Retina (tissue), 1 donor: ENCODE measurements around the gene ATXN7L1.
"Not testable (repeated sequence)": the region's sequence is repeated elsewhere in the genome, so short reads cannot be mapped to it uniquely, and the experiment has no call there.

Experiments
- DNase-seq: peaks from one replicate; pipeline ENCODE4 v3.0.0-alpha.2; 2016

Gene ATXN7L1

DNA sequence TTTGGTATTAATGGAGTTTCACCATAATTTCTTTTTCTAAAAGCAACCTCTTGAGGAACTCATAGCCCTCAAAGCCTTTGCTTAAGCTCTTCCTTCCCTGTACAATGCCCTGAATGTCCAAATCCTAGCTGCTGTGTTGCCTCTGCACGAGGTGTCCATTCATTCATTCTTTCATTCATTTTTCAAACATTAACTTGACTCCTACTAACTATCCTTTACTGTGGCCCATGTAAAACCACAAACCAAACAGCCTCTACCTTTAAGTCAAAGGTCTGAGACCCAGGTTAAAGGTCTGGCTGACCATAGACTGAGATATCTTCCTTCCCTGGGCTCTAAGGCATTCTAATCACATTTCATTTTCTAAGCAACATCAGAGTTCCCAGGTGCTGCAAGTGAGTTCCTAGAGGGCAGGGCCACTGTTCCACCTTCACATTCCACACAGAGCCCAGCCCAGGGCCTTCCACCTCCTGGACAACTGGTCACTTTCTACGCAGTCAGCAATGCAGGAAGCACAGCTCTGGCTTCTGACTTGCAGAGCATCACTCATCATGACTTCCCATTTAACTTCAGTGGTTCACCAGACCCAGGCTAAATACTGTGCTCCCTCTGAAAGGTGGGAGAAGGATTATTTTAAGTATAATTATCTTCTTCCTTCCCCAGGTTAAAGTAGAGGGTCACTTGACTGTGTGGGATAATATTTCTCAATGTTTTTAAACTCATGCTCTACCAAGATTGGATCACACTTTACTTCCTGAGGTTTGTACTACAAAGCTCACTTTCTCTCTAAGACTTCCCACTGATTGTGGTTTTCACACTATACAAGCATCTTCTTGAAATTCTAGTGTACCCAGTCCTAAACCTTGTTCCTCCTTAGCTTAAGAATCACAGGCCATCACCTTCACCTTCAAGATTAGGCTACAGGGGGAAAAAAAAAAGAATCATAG lies 19.1 kb downstream of the ATXN7L1 start:
- DNase-seq: no peak

DNA sequence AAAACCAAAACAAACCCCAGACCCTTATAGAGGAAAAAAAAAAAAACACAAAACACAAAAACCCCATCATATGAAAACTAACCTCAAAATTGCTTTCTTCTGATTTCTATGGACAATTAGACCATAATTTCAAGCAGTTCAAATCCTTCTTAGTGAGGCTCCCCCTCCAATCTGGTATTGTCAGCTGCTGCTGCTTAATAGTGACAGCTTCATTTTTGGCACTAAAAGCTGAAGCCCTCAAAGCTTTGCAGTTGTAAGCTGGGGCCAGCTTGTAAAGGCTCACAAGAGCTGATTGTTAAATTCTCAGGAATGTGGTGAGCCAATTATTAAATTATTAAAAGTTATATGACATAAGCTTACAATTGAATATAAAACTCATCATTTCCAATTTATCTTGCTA lies 21.9 kb downstream of the ATXN7L1 start:
- no peak for DNase-seq

DNA sequence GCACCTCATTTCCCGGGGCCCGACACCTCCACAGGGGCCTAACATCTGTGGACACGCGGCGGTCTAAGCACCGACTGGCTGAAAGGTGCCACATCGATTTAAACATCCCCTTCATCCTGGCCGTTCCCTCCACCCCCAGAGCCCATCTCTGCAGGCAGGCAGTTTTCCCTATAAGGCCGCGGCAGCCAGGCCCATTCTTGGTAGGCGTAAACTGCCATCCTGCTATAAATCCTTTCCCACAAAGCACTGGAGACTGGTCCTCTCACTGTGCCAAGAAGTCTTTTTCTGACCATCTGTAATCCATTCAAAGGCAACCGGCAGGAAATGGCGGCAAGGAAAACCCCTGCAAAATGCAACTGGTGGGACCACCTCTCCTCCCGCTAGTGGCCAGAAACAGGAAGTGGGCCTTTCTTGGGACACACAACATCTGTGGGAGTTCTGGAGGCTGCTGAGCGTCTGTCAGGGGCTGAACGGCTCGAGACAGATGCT lies 22.4 kb downstream of the ATXN7L1 start:
- no peak for DNase-seq

DNA sequence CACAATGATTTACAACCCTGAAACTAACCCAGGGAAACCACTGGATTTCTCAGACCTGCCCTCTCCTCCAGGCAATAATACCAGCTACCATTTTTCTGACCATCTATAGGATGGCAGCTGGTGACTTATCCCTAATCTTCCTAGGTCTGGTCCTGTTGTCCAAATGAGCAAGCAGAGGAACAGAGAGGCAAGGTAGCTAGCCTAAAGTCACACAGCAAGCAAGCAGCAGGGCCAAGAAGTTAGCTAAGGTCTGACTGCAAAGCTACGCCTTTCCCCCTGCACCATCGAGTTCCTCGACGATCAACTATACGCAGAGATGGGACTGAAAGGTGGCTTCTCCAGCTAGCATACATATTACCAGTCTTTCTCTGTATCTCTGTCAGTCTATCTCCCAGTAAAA lies 25.3 kb downstream of the ATXN7L1 start:
- DNase-seq: no peak

DNA sequence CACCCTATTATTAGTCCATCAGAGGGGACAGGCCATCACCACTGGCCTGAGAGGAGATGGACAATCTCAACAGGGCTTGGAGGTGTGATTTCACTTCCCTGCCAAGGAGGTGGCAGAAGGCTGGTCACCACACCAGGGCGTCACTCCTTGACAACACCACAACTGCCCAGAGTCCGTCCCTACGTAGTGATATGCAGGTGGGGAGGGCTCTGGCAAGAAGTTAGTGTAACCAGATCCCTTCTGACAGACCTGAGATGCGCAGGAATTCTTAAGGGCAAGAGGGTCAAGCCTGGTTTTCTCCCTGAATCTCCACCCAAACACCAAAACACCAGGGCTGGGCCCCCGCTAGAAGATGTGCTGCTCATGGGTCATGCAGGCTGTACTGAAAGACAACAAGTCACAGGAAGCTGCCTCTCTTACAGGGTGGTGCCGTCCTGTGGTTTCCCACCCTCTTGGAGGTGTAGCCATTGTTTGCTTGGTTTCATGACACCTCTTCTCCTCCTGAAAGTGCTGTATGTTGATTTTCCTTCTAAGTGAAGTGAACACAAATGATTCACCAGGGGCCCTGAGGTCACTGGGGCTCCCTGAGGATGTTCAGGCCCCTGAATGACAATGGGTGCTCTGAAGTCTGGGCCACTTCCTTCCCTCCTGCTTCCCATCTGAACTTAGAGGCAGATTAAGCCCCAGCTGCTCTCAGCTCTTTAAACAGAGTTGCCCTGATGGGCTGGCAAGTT lies 27.1 kb downstream of the ATXN7L1 start:
- DNase-seq: no peak

DNA sequence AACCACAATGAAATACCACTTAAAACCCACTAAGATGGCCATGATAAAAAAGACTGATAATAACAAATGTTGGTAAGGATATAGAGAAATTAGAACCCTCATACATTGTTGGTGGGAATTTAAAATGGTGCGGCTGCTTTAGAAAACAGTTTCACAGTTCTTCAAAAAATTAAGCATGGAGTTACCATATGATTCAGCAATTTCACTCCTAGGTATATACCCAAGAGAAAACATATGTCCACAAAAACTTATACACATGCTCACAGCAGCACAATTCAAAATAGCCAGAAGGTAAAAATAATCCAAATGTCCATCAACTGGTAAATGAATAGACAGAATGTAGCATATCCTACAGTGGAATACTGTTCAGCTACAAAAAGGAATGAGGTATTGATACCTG lies 30.0 kb downstream of the ATXN7L1 start:
- no peak for DNase-seq

DNA sequence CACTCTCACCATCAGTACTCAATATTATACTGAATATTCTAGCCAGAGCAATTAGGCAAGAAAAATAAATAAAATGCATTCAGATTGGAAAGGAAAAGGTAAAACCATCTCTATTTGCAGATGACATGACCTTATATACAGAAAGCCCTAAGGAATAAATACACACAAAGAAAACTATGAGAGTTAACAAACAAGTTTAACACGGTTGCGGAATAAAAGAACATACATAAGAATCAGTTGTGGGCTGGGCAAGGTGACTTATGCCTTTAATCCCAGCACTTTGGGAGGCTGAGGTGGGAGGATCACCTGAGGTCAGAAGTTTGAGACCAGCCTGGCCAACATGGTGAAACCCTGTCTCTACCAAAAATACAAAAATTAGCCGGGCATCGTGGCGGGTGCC lies 31.7 kb downstream of the ATXN7L1 start:
- not testable (repeated sequence) for DNase-seq

DNA sequence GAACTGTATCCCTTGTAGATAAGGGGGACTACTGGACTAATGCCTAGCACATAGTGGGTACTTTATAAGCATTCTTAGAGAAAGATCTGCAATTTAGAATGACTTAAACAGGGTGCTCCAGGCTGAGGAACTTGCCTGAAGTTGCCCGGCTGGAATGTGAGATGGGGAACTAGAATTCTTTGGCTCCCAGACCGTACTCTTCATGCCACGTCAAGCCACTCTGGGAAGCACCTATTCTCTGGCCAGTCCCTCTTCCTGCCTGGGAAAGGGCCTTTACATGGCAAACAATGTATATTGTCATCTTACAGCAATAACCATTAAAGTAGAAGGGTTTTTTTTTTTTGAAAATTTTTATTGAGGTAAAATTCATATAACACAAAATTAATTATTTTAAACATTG lies 34.5 kb downstream of the ATXN7L1 start:
- DNase-seq: no peak

DNA sequence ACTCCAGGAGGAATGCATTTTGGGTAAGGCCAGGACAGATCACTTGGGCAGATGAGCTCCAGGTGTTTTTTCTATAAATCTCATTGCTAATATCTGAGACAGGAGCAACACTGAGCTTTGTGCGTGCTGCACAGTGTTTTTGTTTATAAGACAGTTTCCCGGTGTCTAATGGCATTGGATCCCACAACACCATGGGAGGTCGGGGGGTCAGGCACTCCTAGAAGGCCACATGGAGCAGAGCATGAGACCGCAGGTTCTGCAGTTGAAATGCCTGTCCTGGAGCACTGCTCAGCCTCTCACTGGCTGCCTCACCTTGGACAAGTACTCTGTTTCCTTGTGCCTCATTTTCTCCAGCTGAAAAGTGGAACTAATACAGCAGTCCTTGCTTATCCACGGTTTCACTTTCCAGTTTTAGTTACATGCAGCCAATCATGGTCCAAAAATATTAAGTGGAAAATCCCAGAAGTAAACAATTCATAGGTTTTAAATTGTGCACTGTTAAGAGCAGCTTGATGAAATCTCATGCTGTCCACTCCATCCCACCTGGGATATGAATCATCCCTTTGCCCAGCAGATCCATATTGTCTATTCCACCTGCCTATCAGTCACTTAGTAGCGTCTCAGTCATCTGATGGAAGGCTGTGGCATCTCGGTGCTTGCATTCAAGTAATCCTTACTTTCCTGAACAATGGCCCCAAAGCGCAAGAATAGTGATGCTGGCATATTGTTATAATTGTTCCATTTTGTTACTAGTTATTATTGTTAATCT lies 35.2 kb downstream of the ATXN7L1 start:
- no peak for DNase-seq

DNA sequence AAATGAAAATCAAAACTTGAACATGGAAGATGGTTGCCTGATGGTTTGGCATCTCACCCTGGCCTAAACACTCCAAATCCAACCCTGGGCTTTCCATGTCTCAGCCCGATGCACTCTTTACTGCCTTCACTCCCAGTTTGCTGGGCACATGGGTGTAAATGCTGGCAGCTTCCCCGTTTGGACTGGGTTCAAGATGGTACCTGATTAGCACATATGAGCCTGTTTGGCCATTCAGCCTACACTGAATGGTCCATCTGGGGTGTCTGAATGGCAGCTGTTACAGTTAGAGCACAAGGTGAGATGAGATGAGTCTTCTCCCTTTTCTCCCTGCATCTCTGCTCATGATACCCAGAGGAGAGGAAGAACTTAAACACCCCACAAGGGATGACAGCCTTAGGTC lies 37.1 kb downstream of the ATXN7L1 start:
- DNase-seq: no peak

DNA sequence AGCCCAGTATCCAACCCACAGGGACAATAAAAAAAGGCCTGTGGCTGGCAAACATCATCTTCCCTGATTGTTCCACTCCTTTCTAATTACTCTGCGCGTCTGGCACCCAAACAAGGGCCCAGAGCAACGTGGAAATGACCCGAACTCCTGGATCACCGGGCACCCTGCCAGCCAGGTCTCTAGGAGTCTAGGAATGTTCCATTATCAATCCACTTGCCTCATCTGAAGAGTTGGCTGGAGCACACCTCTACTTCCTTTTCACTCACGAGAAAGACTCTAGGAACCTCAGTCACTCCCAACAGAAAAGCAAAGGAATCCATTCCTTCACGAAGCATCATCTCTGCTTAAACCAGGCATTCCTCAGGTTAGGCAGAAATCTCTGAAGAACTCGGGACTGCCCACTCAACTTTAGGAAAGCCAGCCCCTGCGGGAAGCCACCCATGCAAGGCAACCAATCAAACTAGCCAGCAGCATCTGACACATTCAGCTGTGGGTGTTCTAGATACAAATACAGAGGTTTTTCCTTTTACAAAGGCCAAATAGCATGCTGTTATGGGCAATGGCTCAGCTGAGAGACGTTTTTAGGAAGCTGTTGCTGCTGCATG lies 37.7 kb downstream of the ATXN7L1 start:
- no peak for DNase-seq

DNA sequence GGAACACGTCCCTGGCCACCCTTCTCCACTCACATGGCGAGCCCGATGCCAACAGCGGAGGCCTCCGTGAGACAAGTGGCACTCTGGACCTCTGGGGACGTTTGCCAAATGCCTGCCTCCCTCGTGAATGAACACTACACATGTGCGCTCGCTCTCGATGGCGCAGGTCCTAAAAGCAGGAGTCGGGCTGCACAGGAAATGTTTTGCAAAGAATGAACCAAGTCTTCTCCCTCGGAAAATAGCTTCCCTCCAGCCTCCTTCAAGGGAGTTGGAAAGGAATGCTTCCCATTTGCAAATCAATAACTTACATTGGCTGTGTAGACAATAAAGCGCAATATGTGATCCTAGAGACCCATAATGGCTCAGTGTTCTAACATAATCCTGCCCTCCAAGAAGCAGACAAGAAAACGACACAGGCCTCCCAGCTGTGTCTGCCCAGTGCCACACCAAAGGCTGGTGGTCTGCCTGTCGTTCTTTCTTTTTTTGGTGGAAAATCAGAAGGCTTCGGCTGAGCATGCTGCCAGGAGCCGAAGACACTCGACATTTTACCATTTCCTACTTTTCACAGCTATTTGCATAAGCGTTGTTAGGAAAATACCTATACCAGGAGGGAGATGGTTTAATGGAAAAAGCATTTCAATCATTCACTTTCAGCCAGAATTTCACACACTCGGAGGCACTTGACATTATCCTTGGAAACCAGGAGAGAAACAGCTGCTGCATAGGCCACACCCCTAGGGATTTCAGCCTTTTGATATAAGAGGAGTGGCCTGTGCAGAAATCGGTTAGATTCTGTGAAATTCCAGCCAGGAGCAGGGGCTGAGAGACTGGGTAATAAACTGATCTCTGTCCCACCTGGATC lies 38.4 kb downstream of the ATXN7L1 start:
- DNase-seq: peak; percentile 58

DNA sequence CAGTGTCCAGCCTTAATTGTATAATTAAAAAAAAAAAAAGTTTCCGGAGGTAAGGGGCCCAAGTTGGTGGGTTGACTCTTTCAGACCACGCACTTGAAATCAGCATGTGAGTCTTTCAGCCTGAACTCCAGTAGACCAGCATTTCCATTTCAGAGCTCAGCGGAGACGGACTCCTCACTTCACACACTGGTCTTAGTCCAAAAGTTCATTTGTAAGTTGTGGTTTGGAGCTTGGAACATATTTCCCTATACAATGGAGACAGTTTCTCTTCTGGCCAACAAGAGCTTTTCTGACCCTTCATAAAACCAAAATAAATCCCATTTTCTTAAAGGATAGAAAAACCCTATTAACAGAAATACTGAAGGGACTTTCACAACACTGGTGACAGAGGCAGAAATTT lies 41.0 kb downstream of the ATXN7L1 start:
- DNase-seq: no peak

DNA sequence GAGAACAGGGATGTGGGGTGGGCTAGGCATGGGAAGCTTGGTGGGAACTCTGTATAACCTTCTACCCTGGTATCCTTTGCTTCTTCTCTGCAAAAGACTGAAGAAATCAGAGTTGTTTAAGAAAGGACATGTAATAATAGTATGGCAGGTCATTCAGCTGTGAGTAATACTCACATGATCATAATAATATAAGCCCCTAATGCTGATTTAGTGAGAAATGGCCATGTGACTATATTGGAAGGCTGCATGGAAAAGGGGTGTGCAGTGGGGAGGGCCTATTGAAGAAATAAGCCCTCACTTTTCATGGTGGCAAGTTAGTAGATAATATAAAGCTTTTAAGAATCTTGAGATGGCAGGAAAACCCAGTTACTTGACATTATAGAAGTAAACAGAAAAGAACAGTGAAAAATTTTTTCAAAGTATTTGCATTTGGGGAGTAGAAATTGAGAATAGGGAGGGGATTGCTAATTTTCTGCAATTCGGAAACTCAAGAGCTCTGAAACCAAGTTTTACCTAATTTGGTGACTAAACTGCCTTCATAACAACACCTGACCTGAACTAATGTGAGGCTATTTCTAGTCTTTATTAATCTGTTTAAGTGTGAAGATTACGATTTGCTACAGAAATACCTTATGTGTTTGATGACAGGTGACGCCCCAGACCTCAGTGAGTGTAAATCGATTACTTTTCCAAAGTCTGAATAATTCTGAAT lies 44.4 kb downstream of the ATXN7L1 start:
- DNase-seq: no peak

DNA sequence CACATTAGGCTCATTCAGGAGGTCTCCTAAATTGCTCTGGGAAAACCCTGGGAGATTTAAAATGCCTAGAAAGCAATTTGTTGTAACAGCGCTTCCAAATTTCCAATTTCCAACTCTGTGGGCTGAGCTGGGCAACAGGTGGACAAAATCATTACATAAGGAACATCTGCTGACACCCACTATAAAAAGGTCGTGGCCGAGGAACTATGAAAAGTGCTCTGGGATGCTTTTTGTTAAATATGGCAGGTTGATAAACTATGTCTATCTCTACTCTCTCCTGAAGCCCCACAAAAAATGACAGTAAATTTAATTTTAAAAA lies 45.1 kb downstream of the ATXN7L1 start:
- no peak for DNase-seq

DNA sequence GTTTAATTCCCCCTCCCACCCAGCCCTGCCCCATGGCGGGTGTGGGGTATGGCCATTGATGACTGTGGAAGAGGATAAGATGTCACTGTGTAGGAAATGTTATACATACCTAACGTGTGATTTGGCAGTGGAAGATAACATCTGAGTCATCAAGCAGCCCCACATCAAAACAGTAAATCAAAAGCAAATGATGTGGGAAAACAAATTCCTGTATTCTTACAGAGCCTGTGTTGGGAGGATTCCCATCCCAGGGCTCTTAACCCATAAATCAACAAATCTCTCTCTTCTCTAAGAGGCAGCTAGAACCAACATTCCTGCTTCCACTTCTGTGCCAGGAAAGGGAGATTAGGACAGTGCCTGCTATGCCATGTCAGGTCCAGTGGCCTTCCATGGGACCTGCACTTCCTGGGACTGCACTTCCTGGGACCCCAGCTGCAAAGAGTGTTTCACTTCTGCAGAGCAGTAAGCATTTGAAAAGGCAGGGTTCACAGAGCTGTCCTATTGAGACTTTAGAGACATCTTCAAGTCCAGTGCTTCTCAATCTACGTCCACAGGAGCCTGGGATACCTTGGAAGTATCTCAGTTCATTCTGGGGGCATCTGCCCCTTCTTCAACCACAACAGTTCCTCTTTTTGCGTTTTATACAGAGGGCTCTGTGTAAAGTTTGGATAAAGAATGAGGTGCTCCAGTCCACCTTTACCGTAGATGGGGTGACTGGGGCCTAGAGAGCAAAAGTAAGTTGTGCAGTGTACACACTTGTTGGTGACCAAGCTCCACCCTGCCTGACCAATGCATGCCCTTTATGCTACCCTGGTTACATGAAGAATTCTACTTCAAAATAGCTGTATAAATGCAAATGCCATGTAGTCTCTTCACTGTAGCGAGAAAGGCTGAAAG lies 45.7 kb downstream of the ATXN7L1 start:
- no peak for DNase-seq

DNA sequence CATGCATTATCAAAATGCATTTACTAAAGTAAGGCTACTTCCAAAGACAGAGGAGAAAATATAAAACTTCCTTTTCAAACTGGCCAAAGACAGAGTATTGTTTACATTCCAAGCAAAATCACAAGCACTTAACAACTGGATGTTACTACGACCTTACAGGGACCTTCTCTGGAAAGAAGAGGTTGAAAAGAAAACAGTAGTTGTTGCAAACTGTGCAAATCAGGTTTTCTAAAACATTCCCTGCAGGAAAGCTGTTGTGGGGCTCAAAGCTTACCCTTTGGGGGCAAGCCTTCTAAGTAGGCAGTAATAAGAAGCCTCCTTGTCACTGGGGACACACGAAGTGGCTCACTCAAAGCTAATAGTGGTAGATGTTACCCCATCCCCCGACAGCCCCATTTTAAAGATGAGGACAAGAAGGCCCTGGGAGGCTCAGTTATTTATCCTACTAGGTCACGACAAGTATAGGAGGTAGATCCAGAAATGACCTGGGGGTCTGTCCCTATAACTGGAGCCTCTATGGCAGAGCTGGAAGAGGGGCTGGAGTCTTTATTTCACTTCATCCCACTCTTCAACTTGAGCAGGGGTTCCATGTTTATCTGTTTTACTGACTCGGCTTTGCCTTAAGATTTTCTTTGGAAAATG lies 46.6 kb downstream of the ATXN7L1 start:
- no peak for DNase-seq

DNA sequence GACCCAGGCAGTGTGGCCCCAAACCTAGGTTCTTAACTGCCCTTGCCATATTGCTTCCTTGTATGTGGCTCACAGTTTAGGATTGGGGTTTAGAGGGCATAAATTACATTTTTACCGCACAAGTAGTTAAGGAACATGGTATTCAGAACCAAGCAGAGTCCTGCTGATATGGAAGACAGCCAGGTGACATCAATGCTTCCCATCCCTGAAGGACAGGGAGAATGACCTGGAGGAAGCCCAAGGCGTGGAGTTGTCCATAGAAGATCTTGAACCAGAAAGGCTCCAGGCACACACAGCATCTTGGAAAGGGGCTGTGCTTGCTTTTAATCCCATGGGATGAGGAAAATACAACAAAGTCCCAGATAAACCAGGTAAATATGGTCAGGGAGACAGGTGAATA lies 48.3 kb downstream of the ATXN7L1 start:
- no peak for DNase-seq

DNA sequence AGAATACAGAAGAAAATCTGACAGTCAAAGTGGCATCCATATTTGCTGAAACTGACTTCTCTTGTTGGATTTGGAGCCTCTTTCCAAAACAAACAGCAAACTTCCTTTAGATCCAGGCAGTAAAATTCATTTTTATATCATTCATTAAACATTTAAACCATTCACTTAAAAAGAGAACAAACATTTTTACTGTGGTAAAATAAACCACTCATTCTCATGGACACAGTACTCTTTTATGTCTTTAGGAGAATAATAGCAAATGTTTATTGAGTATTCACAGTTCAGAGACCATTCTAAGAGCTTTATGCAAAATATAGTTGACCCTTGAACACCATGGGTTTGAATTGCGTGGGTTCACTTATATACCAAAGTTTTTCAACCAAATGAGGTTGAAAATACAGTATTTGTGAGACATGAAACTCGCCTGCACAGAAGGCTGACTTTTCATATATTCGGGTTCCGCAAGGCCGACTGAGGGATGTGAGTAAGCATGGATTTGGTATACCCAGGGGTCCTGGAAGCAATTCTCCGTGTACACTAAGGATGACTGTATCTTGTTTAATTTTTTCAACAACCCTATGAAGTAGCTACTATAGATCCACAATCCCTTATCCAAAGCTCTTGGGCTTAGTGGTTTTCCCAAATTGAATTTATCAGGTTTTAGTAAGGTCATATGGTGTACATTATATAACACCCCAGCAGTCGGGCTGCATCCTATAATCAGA lies 49.1 kb downstream of the ATXN7L1 start:
- no peak for DNase-seq
